ENCODE data around the gene ACIN1. TPM values are rescaled to one million over a fixed set of nuclear protein-coding genes. Genes with fewer than 3 reads are reported as not detected.

Gene ACIN1
- total and polyA plus RNA-seq, 10 of the 15 experiments (the other 5 are each of a cell fraction or from before 2014, with no cell fraction given) = 4.3 to 148 (median 93.4) TPM

DNA sequence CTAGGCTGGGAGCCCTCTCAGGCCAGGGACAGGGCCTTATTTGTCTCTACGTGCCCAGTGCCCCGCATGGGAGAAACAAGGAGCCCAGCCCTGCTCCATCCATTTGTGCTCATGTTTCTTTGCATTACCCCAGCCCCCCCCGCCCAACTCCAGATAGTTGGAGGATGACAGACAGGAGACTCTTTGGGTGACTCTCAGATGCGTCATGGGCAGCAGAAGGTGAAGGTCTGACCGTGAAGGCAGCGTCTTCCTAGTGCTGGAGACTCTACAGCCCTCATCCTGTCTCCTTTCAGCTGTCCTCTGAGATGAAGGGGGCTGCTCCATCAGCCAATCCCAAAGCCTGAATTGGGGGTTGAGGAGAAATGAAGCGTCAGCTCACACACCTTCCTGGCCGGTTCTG is 53.2 kb downstream of the ACIN1 start (continued):
- no peak for TF ChIP-seq CREM (IDR thresholded peaks at IDR 0.05; ENCODE audit: low read depth)
- no peak for TF ChIP-seq NRF1 (conservative IDR thresholded peaks at IDR 0.05; ENCODE audit: low read depth, low read length)
- no peak for TF ChIP-seq MXI1 (IDR thresholded peaks at IDR 0.05; ENCODE audit: low read depth, low read length)
- no peak for TF ChIP-seq NFXL1 (IDR thresholded peaks at IDR 0.05; ENCODE audit: borderline replicate concordance)
- no peak for TF ChIP-seq NFIC (IDR thresholded peaks at IDR 0.05; ENCODE audit: low read depth, low read length)

DNA sequence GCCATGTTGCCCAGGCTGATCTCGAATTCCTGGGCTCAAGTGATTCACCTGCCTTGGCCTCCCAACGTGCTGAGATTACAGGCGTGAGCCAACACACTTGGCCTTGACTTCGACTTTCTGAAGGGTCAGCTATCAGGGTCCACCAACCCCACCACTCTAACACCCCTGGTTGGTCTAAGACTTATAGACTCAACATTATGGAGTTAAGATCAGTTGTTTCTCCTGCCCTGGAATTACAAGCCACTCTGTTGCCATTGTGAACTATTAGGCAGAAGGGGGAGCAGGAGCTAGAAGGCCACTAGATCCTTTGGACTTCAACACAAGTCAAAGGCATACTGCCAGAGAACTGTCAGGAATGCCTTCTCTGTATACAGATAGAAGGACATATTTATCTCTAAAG is 54.8 kb downstream of the ACIN1 start:
- in situ Hi-C loops (cut with MboI) (no loop called here), intact Hi-C loops (cut with micrococcal nuclease; ENCODE audit: unreplicated experiment) (no loop called here)
- Histone ChIP-seq H3K4me1 (ENCODE audit: control insufficient read depth, insufficient read depth, low read length) (no peaks in the 10 kb centered on the region), H3K9me3 (replicated peaks; ENCODE audit: control insufficient read depth, insufficient read depth, low read length) (no peaks in the 10 kb centered on the region), H3K27me3 (replicated peaks in 1 of 2; ENCODE audit: control insufficient read depth in 2 of 2, insufficient read depth in 2 of 2, low read length in 1 of 2) (no peaks in the 10 kb centered on the region; a peak in 2 of 4 replicates), H3K27ac (ENCODE audit: control insufficient read depth, insufficient read depth) (no peak overlapping the region), H3K79me2 (ENCODE audit: control insufficient read depth, insufficient read depth, low read length) (no peaks in the 10 kb centered on the region), H2AFZ (ENCODE audit: control insufficient read depth, low read depth, low read length) (no peak overlapping the region), H4K20me1 (ENCODE audit: control insufficient read depth, insufficient read depth) (no peaks in the 10 kb centered on the region), H3K4me2 (ENCODE audit: control insufficient read depth, insufficient read depth) (no peak overlapping the region), H3K9ac (ENCODE audit: control insufficient read depth, insufficient read depth, low read length) (no peak overlapping the region), H3K4me3 (no peak overlapping the region), H3K36me3 (ENCODE audit: control insufficient read depth in 2 of 2, insufficient read depth in 2 of 2, low read length in 1 of 2) (no peaks in the 10 kb centered on the region)
- WGBS (ENCODE audit: insufficient coverage, insufficient replicate concordance, low lambda C conversion rate, missing lambda C conversion rate) = 45% methylated on average over 4 of the region's 4 CpGs
- ChIA-PET RAD21 (ENCODE audit: unreplicated experiment) (interaction anchor here (1.4 kb wide), 1 partner anchor 15 kb away, joined by 3 read pairs; no protein-coding TSS in a partner anchor), POLR2A (interaction anchor here (1.2 kb wide), 1 partner anchor 13 kb away, joined by 6 read pairs; no protein-coding TSS in a partner anchor), CTCF (interaction anchor here (0.6 to 3.2 kb wide), 8 partner anchors 12 to 76 kb away, joined by 3 to 14 read pairs (median 4); no protein-coding TSS in a partner anchor), SMC1A (ENCODE audit: uncharacterized antibody, unreplicated experiment) (interaction anchor here (0.6 to 2.0 kb wide), 4 partner anchors 16 to 47 kb away, joined by 3 to 5 read pairs (median 4); no protein-coding TSS in a partner anchor)
- FAIRE-seq (no peak), DNase-seq (ENCODE audit: low read depth, low spot score) (no peak), ATAC-seq (no peak)
- no TSS peak for BruUV-seq (replicated peaks)
- TF ChIP-seq KAT2A (conservative IDR thresholded peaks at IDR 0.05; ENCODE audit: control insufficient read depth, low read depth, low read length) (no peak), KDM1A (IDR thresholded peaks at IDR 0.05; ENCODE audit: borderline replicate concordance) (no peak), CHD1 (IDR thresholded peaks at IDR 0.05; ENCODE audit: low read depth, low read length) (no peak), FOXK2 (IDR thresholded peaks at IDR 0.05) (no peak), STAT1 (conservative IDR thresholded peaks at IDR 0.05) (no peak), HDAC2 (IDR thresholded peaks at IDR 0.05) (no peak), KLF5 (IDR thresholded peaks at IDR 0.05; ENCODE audit: partially characterized antibody) (no peak), RCOR1 (conservative IDR thresholded peaks at IDR 0.05; ENCODE audit: low read depth, low read length) (no peak), PAX5 (IDR thresholded peaks at IDR 0.05; ENCODE audit: borderline replicate concordance, low read depth, low read length) (no peak), HDAC6 (IDR thresholded peaks at IDR 0.05; ENCODE audit: unreplicated experiment) (no peak)
- TF ChIP-seq, protein P1, sequence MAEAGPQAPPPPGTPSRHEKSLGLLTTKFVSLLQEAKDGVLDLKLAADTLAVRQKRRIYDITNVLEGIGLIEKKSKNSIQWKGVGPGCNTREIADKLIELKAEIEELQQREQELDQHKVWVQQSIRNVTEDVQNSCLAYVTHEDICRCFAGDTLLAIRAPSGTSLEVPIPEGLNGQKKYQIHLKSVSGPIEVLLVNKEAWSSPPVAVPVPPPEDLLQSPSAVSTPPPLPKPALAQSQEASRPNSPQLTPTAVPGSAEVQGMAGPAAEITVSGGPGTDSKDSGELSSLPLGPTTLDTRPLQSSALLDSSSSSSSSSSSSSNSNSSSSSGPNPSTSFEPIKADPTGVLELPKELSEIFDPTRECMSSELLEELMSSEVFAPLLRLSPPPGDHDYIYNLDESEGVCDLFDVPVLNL (IDR thresholded peaks at IDR 0.05; ENCODE audit: low read depth, low read length) = no peak
- TF ChIP-seq, protein P2, sequence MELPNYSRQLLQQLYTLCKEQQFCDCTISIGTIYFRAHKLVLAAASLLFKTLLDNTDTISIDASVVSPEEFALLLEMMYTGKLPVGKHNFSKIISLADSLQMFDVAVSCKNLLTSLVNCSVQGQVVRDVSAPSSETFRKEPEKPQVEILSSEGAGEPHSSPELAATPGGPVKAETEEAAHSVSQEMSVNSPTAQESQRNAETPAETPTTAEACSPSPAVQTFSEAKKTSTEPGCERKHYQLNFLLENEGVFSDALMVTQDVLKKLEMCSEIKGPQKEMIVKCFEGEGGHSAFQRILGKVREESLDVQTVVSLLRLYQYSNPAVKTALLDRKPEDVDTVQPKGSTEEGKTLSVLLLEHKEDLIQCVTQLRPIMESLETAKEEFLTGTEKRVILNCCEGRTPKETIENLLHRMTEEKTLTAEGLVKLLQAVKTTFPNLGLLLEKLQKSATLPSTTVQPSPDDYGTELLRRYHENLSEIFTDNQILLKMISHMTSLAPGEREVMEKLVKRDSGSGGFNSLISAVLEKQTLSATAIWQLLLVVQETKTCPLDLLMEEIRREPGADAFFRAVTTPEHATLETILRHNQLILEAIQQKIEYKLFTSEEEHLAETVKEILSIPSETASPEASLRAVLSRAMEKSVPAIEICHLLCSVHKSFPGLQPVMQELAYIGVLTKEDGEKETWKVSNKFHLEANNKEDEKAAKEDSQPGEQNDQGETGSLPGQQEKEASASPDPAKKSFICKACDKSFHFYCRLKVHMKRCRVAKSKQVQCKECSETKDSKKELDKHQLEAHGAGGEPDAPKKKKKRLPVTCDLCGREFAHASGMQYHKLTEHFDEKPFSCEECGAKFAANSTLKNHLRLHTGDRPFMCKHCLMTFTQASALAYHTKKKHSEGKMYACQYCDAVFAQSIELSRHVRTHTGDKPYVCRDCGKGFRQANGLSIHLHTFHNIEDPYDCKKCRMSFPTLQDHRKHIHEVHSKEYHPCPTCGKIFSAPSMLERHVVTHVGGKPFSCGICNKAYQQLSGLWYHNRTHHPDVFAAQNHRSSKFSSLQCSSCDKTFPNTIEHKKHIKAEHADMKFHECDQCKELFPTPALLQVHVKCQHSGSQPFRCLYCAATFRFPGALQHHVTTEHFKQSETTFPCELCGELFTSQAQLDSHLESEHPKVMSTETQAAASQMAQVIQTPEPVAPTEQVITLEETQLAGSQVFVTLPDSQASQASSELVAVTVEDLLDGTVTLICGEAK (IDR thresholded peaks at IDR 0.05; ENCODE audit: borderline replicate concordance) = no peak
- TF ChIP-seq, protein P3, sequence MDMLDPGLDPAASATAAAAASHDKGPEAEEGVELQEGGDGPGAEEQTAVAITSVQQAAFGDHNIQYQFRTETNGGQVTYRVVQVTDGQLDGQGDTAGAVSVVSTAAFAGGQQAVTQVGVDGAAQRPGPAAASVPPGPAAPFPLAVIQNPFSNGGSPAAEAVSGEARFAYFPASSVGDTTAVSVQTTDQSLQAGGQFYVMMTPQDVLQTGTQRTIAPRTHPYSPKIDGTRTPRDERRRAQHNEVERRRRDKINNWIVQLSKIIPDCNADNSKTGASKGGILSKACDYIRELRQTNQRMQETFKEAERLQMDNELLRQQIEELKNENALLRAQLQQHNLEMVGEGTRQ (IDR thresholded peaks at IDR 0.05; ENCODE audit: borderline replicate concordance, low read depth, low read length) = no peak

Data from GM12878 (cell line).